ENCODE measurements around the gene PRDM5.

GRCh38 chr4:120775431-120775830, 147.1 kb downstream of the PRDM5 start:
- TF ChIP-seq CTCF (conservative IDR thresholded peaks at IDR 0.05) (no peak), EZH2 (IDR thresholded peaks at IDR 0.05; ENCODE audit: low read depth) (no peak)
